Vagina (tissue), 2 donors: ENCODE measurements around the gene PANK4.

Source experiments
- POLR2A ChIP-seq, 2 donors: fragments of 450-650 bp; IDR thresholded peaks; one replicate each; pipeline ENCODE4 v1.6.1; 2017; ENCODE audit warnings: antibody characterized with exemption in 2 of 2, mild to moderate bottlenecking in 2 of 2, moderate library complexity in 2 of 2
- POLR2AphosphoS5 ChIP-seq, 2 donors: sonication (generic); formaldehyde crosslinking; IDR thresholded peaks; one replicate each; pipeline ENCODE4 v1.9.0; 2017; ENCODE audit warnings: antibody characterized with exemption in 2 of 2, mild to moderate bottlenecking in 2 of 2, low read depth in 1 of 2; ENCODE audit not compliant: insufficient read depth in 1 of 2
- TF ChIP-seq, protein P1 (sequence below), 3 experiments: fragments of 450-650 bp in 2 of 3; fragments of 200-600 bp in 1 of 3; sonication (generic) in 1 of 3; IDR thresholded peaks; one replicate each; pipeline ENCODE4 v1.5.1; 2017 to 2019; ENCODE audit warnings: antibody characterized with exemption in 3 of 3, mild to moderate bottlenecking in 2 of 3, moderate library complexity in 2 of 3

DNA sequence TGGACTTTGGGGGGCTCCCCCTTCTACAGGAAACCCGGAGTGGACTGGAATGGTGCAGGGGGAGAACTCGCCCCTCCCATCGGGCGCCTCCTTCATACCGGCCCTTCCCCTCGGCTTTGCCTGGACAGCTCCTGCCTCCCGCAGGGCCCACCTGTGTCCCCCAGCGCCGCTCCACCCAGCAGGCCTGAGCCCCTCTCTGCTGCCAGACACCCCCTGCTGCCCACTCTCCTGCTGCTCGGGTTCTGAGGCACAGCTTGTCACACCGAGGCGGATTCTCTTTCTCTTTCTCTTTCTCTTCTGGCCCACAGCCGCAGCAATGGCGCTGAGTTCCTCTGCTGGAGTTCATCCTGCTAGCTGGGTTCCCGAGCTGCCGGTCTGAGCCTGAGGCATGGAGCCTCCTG is 29.9 kb upstream of the PANK4 start, which contains the start of gene TNFRSF14:
- TF ChIP-seq, protein P1, sequence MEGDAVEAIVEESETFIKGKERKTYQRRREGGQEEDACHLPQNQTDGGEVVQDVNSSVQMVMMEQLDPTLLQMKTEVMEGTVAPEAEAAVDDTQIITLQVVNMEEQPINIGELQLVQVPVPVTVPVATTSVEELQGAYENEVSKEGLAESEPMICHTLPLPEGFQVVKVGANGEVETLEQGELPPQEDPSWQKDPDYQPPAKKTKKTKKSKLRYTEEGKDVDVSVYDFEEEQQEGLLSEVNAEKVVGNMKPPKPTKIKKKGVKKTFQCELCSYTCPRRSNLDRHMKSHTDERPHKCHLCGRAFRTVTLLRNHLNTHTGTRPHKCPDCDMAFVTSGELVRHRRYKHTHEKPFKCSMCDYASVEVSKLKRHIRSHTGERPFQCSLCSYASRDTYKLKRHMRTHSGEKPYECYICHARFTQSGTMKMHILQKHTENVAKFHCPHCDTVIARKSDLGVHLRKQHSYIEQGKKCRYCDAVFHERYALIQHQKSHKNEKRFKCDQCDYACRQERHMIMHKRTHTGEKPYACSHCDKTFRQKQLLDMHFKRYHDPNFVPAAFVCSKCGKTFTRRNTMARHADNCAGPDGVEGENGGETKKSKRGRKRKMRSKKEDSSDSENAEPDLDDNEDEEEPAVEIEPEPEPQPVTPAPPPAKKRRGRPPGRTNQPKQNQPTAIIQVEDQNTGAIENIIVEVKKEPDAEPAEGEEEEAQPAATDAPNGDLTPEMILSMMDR (IDR thresholded peaks at IDR 0.05), result no peak
- no peak for TF ChIP-seq POLR2AphosphoS5 (IDR thresholded peaks at IDR 0.05; ENCODE audit: insufficient read depth in 1 of 2, low read depth in 1 of 2)
- peak in 1 of 2 donors; percentile 29 for TF ChIP-seq POLR2A (IDR thresholded peaks at IDR 0.05)
